SHP77 (cell line): ENCODE data around the gene B3GAT3.
"Not testable (repeated sequence)": the region's sequence is repeated elsewhere in the genome, so short reads cannot be mapped to it uniquely, and the experiment has no call there.

Source experiments
- DNase-seq, 2 experiments: peaks; one replicate each; lab custom pipeline; 2025; lab: John Stamatoyannopoulos, UW

B3GAT3 gene

GRCh38 chr11:62603776-62604299 lies 17.9 kb downstream of the B3GAT3 start:
- DNase-seq, result no peak

- no peak for DNase-seq
These were observed 18.7 kb downstream of the B3GAT3 start for GRCh38 chr11:62603072-62603408.

- no peak for DNase-seq
These were observed 19.4 kb downstream of the B3GAT3 start for GRCh38 chr11:62602141-62603071.

DNA sequence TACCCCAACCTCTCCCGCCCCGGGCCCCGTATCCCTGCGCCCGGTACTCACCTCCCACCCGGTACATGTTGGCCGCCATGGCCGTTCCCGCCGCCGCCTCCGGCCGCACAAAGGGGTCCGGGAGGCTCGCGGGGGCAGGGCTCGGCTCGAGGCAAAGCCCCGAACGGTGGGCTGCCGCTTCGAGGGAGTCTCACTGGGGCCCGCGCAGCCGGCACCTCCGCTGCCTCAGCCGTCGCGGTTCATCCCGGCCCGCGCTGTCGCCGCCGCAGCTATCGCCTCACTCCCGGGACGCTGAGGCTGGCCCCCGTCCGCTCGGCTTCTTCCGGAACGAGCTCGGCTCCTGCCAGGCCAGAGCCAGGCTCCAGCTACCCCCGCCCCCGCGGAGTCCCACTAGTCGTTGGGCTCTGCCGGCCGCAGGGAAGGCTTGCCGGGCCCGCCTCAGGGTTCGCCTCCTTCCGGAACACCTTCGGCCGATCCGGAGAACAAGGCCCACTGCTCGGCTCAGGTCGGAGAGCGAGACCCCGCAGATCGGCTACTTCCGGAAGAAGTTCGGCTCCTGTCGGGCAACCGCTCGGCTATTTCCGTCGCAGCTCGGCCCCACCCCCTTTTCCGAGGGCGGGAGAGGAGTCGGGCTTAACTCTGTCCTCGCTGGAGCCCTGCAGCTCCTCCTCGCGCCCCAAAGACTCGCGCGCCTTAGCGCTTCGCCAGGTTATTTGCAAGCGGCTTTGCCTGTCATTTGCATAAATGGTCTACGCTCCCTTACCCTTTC lies 20.2 kb downstream of the B3GAT3 start, which contains the start of gene MTA2:
Gene MTA2, minus strand, starts transcription at position 494 of the 769 bp plus-strand sequence. Its CDS starts 415 bp downstream, at position 79.
- peak; percentile 96 for DNase-seq

DNA sequence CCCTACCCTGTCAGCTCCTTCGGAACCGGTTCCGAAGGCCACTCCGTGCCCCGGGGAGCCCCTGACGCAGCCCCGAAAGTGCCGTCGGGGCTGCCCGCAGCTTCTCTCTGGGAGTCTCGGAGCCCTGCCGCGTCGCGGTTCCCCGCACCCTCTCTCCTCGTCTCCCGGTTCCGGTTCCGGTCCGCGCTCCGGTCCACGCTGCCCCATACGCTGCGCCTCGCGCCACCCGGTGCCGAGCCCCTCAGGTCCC lies 20.7 kb downstream of the B3GAT3 start:
- no peak for DNase-seq

GRCh38 chr11:62600367-62601121 lies 21.2 kb downstream of the B3GAT3 start:
- DNase-seq, result no peak

DNA sequence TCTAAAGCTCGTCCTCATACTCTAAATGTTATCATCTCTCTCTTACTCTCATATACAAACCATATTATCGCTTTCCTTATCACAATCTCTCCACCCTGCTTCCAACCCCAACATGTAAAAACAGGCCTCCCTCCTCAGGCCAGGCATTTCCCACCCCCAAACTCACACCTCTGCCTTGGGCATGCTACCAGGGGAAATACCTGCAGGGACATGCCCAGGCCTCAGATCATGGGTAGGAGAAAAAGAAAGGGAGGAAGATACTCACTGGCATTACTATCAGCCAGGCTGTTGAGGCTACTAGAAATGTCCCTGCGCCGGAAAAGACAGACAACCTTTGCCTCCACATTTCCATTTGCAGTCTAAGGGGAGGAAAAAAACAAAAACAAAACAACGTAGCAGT lies 21.9 kb downstream of the B3GAT3 start:
- DNase-seq, result no peak

DNA sequence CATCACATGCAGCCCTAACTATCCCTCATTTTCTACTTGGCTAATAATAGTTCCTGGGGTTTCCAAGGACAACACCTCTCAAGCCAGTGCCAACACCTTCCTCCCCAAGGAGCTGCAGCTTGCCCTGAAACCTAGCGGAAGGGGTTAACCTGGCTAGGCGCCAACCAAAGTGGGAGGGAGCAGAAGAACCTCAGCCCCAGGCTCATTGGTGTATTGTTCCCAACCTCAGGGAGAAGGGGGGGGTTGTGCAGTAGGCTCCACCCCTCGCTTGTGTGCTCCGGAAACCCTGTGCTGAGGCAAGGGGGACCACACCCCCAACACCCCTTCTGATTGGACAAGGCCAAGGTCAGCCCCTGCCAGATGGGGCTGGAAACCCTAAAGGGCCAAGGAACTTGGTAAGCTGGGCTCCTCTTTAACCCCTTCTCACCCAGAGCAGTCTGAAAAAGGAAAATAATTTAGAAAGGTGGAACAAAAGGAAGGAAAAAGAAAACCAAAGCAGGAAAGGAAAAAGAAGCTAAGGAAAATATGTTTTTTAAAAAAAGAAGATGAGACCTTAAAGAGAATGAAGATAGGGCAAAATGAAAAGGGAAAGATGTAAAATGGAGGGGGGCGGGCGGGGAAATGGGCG lies 22.6 kb downstream of the B3GAT3 start:
- peak; percentile 95 to 97 for DNase-seq

GRCh38 chr11:62595124-62595523 lies 26.7 kb downstream of the B3GAT3 start:
- no peak for DNase-seq

GRCh38 chr11:62593434-62594044 lies 28.2 kb downstream of the B3GAT3 start:
- peak; percentile 42 to 68 for DNase-seq

DNA sequence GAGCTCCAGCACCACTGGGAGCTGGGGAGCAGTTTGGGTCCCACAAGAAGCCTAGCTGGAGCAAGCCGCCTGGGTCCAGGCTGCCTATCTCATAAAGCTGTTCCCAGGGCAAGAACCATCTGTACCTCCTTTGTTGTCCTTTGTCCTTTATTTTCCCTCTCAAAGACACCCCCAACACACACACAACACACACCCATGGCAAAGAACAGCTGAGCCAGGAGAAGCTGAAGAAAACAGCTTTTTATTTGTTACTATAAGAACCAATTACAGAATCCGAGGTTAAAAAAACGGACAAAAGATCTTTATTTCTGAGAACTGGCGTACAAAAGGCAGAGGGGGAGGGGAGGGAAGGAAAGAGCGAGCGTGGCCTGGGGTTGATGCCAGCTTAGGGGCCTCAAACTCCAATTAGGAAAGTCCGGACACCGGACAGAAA lies 28.8 kb downstream of the B3GAT3 start:
- no peak for DNase-seq

DNA sequence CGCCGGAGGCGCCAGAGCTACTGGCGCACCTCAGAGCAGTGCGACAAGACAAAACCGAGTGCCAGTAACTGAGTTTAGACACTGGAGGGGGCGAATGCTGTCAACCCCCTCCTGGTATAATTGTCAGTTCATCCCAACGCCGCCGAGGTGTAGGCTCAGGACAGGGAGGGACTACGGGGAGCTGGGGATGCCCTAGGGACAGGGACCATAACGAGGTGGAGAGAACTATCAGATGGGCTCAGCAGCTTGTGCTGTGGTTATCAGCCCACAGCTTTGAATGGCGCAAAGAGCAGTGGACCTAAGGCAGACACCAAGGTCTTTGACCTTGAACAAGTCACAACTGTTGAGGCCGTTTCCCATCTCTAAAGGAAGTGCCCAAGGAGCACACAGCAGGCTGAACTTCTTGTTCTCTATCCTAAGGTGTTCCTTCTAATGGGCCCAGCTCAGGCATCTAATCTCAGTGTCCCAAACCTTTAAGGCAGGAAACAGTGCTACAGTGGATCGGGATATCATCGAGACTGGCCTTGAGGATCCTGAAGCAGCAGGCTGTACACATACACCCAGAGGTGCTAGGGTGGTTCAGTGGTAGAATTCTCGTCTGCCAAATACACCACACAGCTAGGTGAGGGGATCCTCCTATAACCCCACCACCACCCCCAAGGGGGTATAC lies 29.5 kb downstream of the B3GAT3 start:
- DNase-seq, result no peak

- DNase-seq, result peak; percentile 98
These were observed 30.2 kb downstream of the B3GAT3 start, which contains the start of gene TUT1 for GRCh38 chr11:62591448-62592145. Gene TUT1 (minus strand): TSS chr11:62591523. CDS start chr11:62591485, 38 bp downstream.

DNA sequence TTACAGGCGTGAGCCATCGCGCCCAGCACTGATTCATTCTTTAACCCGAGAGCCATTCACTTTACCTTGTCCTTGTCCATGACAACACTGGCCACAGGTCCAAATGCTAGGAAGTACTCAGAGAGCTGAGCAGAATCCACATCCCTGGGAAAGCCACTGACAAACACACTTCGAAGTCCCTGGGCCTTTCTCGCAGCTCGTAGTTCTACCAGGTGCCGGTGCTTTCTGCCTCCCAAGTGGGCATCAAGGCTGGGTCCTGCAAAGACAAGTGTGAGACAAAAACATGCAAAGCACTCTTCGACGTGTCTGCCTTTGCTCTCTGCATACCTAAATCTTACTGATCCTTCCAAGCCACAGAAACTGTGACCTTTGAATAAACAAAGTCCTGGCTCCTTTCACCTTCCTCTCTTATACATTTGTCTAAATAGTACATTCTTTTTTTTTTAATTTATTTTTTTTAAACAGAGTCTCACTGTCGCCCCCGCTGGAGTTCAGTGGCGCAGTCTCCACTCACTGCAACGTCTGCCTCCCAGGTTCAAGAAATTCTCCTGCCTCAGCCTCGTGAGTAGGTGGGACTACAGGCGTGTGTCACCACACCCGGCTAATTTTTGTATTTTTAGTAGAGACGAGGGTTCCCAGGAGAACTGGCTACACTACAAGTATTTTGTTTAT lies 32.7 kb downstream of the B3GAT3 start:
- no peak for DNase-seq

DNA sequence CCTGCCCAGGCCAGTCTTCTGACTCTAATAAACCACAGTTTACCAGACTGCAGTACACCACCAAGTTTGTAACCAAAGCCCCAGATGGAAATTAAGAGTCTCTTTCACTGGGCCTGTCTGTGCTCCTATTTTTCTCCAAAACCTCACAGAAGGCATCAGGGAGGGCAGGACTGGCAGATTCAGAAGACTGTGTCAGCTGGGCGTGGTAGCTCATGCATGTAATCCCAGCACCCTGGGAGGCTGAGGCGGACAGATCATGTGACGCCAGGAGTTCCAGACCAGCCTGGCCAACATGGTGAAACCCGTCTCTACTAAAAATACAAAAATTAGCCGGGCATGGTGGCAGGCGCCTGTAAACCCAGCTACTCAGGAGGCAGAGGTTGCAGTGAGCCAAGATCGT lies 36.4 kb downstream of the B3GAT3 start:
- DNase-seq, result not testable (repeated sequence)

- DNase-seq, result not testable (repeated sequence)
These were observed 40.1 kb downstream of the B3GAT3 start for GRCh38 chr11:62581735-62582134.

- no peak for DNase-seq
These were observed 40.6 kb downstream of the B3GAT3 start for GRCh38 chr11:62580959-62581715.

DNA sequence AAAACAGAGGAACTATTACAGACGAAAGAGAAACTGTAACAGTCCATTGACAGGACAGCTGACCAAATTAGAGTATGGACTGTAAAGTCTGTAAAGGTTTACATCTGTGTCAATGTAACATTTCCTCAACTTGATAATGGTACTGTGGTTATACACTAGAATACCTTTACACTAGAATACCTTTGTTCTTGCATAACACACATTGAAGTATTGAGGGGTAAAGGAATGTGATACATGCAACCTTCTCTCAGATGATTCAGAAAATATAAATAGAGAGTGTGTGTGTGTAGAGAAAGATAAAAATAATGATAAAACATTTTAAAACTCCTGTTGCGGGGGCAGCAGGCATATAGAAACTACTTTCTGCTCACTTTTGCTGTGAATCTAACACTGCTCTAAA lies 42.5 kb downstream of the B3GAT3 start:
- no peak for DNase-seq

- DNase-seq, result no peak
These were observed 43.2 kb downstream of the B3GAT3 start for GRCh38 chr11:62578541-62578940.
